ENCODE measurements around the gene STAT3.
"Not testable (repeated sequence)": the region's sequence is repeated elsewhere in the genome, so short reads cannot be mapped to it uniquely, and the experiment has no call there.

The STAT3 gene

GRCh38 chr17:42387661-42388380 lies 421 bp downstream of the STAT3 start:
- in situ Hi-C loops (cut with MboI; ENCODE audit: low sequenced_read_pairs) = no loop called here

GRCh38 chr17:42386777-42387657 lies 1.2 kb downstream of the STAT3 start:
- in situ Hi-C loops (cut with MboI; ENCODE audit: low sequenced_read_pairs) = no loop called here

GRCh38 chr17:42381898-42382297 lies 6.3 kb downstream of the STAT3 start:
- in situ Hi-C loops (cut with MboI; ENCODE audit: low sequenced_read_pairs) = no loop called here

- in situ Hi-C loops (cut with MboI; ENCODE audit: low sequenced_read_pairs) = no loop called here
Observed at GRCh38 chr17:42380935-42381334, 7.3 kb downstream of the STAT3 start.

- in situ Hi-C loops (cut with MboI; ENCODE audit: low sequenced_read_pairs) = no loop called here
Observed at GRCh38 chr17:42378959-42379594, 9.2 kb downstream of the STAT3 start.

GRCh38 chr17:42378359-42378958 lies 9.8 kb downstream of the STAT3 start:
- in situ Hi-C loops (cut with MboI; ENCODE audit: low sequenced_read_pairs) = no loop called here

GRCh38 chr17:42373896-42374295 lies 14.3 kb downstream of the STAT3 start:
- in situ Hi-C loops (cut with MboI; ENCODE audit: low sequenced_read_pairs) = no loop called here

- in situ Hi-C loops (cut with MboI; ENCODE audit: low sequenced_read_pairs) = no loop called here
Observed at GRCh38 chr17:42372142-42372541, 16.1 kb downstream of the STAT3 start.

- in situ Hi-C loops (cut with MboI; ENCODE audit: low sequenced_read_pairs) = not testable (repeated sequence)
Observed at GRCh38 chr17:42368797-42369561, 19.3 kb downstream of the STAT3 start.

- in situ Hi-C loops (cut with MboI; ENCODE audit: low sequenced_read_pairs) = not testable (repeated sequence)
Observed at GRCh38 chr17:42368310-42368709, 19.9 kb downstream of the STAT3 start.

- in situ Hi-C loops (cut with MboI; ENCODE audit: low sequenced_read_pairs) = not testable (repeated sequence)
Observed at GRCh38 chr17:42366176-42367023, 21.8 kb downstream of the STAT3 start.

GRCh38 chr17:42365136-42365535 lies 23.1 kb downstream of the STAT3 start:
- in situ Hi-C loops (cut with MboI; ENCODE audit: low sequenced_read_pairs) = no loop called here

GRCh38 chr17:42363767-42364585 lies 24.3 kb downstream of the STAT3 start:
- in situ Hi-C loops (cut with MboI; ENCODE audit: low sequenced_read_pairs) = no loop called here

- in situ Hi-C loops (cut with MboI; ENCODE audit: low sequenced_read_pairs) = no loop called here
Observed at GRCh38 chr17:42363231-42363630, 25.0 kb downstream of the STAT3 start.

- in situ Hi-C loops (cut with MboI; ENCODE audit: low sequenced_read_pairs) = no loop called here
Observed at GRCh38 chr17:42362245-42362961, 25.8 kb downstream of the STAT3 start.

GRCh38 chr17:42361781-42362186 lies 26.5 kb downstream of the STAT3 start:
- in situ Hi-C loops (cut with MboI; ENCODE audit: low sequenced_read_pairs) = no loop called here

- in situ Hi-C loops (cut with MboI; ENCODE audit: low sequenced_read_pairs) = not testable (repeated sequence)
Observed at GRCh38 chr17:42360388-42360787, 27.9 kb downstream of the STAT3 start.

GRCh38 chr17:42359133-42359532 lies 29.1 kb downstream of the STAT3 start:
- in situ Hi-C loops (cut with MboI; ENCODE audit: low sequenced_read_pairs) = no loop called here
